HG03469 (cell line): ENCODE measurements around the gene EFCAB13.
"Not testable (repeated sequence)": the region's sequence is repeated elsewhere in the genome, so short reads cannot be mapped to it uniquely, and the experiment has no call there.

ENCODE experiments used
- ATAC-seq: cut with Tn5 transposase; IDR thresholded peaks from one replicate; pipeline ENCODE4 v1.9.1; 2021; ENCODE audit warnings: mild to moderate bottlenecking, moderate library complexity, moderate number of reproducible peaks; ENCODE audit not compliant: unreplicated experiment

The EFCAB13 gene

DNA sequence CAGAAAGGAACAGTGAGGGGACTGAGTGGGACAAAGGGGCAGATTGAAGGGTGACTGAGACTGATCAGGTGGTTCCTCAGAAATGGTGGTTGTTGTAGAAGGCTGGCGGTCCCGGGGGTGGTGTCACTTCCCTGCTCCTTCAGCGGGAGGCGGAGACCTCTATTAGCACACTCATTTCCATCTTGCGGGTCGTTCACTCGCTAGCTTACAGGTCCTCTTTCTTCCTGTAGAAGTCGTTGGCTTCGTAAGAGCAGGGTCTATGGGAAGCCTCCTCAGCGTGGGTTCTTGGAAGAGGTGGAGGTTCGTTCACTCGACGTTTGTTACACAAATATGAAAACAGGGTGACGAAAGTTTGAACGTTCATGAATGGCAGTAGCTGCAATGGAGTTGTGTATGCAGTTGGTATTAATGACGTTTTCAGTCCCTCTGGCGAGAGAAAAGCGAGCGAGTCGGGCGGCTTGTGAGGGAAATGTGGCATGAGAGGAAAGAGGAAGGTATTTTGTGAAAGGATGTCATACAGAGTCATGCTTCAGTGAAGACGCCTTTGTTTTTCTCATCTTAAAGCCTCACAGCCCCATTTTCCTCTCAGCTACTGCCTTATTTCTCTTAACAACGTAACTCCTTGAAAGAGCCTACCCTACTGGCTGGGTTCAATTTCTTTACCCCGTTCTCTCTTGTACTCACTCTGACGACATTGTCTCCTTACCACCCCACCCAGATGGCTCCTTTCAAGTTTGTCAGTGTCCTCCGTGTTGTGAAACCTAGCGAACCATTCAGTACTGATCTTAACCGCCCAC is 667 bp downstream of the EFCAB13 start:
- peak; percentile 11 for ATAC-seq

DNA sequence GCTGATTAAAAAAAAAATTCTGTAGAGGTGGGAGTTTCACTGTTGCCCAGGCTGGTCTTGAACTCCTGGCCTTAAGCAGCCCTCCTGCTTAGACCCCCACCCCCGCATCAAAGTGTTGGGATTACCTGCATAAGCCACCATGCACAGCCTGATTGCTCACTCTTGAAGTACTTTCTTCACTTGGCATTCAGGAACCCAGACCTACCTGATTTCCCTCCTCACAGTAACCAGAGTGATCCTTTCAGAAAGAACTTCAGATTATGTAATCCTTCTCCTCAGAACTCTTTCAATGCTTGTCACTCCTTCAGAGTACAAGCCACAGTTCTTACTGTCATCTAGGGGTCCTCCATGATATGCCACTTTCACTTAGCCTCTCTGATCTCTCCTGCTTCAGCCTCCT is 1.4 kb downstream of the EFCAB13 start:
- ATAC-seq: no peak

DNA sequence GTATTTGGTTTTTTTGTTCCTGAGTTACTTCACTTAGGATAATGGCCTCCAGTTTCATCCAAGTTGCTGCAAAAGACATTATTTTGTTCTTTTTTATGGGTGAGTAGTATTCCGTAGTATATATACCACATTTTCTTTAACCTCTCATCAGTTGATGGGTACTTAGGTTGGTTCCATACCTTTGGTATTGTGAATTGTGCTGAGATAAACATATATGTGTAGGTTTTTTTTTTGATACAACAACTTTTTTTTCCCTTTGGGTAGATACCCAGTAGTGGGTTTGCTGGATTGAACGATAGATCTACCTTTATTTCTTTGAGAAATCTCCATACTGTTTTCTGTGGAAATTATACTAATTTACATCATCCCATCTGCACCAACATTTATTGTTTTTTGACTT is 6.8 kb downstream of the EFCAB13 start:
- no peak for ATAC-seq

DNA sequence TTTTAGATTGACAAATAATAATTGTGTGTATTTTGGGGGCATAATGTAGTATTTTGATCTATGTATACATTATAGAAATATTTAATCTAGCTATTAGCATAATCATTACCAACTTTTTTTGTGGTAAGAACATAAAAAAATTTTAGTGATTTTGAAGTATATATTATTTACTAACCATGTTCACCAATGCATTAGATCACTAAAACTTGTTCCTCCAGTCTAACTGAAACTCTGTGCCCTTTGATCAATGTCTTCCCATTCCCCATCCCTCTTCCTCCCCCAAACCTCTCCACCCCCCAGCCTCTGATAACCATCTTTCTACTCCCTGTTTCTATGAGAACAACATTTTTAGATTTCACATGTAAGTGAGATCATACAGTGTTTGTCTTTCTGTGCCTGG is 8.5 kb downstream of the EFCAB13 start:
- ATAC-seq: no peak

DNA sequence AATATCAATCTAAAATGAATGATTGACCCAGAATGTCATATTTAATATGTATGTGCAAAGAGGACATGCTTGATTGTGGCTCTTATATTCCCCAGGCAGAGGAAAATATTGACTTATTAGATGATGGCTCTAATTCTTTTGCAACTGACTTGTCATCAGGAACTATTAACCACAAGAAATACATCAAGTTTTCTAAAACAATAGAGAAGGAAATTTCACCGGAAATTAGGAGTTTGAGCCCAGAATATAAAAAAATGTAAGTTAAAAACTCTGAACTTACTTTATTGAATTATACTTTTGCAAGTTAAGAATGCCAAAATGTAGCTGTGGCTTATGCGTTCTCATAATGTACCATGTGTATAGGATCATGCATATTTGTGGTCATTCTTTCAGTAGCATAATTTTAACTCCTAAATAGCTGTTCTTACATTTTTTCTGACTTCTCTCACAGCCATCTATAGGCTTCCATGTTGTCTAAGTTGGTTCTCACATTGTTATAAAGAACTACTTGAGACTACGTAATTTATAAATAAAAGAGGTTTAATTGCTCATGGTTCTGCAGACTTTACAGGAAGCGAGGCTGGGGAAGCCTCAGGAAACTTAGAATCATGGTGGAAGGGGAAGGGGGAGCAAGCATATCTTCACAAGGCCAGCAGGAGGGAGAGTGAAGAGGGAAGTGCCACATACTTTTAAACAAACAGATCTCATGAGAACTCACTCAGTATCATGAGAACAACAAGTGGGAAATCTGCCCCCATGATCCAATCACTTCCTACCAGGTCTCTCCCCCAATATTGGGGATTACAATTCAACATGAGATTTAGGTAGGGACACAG is 11.6 kb downstream of the EFCAB13 start:
- no peak for ATAC-seq

DNA sequence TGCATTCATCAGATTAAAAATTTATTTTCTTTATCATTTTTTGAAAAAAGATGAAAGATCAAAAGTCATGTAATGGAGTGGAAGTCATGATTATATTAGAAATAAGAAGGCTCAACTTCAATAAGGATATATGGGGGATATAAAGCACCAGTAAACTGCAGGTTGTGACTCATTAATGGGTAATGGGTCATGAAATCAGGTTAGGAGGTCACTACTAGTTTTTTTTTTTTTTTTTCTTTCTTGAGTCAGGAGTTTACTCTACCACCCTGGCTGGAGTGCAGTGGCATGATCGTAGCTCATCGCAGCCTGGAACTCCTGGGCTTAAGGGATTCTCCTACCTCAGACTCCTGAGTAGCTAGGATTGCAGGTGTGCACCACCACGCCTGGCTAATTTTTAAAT is 14.3 kb downstream of the EFCAB13 start:
- ATAC-seq: no peak

DNA sequence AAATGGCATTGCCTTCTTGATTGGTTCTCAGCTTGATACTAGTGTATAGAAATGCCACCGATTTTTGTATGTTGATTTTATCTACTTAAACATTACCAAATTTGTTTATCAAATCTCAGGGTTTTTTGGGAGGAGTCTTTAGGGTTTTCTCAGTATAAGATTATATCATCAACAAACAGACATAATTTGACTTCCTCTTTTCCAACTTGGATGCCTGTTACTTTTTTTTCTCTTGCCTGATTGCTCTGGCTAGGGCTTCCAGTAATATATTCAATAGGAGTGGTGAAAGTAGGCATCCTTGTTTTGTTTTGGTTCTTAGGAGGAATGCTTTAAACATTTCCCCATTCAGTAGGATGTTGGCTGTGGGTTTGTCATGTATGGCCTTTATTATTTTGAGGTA is 29.1 kb downstream of the EFCAB13 start:
- ATAC-seq: no peak

DNA sequence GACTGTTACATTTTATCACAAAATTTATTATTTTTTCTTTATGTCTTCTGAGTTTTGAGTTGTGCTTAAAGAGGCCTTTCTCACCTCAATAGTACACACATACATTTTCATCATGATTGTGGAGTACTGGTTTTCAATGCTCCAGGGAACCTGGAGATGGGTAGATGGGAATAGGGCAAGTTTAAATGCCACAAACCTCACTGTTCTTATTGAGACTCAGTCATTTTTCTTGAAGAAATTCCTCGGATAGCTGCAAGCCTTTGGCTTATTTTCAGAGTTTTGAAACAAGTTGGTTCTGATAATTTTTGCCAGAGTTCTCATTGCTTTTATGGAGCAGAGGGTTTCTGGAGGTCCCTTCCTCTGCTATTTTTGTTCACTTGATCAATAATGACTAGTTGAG is 34.9 kb downstream of the EFCAB13 start:
- ATAC-seq: no peak

DNA sequence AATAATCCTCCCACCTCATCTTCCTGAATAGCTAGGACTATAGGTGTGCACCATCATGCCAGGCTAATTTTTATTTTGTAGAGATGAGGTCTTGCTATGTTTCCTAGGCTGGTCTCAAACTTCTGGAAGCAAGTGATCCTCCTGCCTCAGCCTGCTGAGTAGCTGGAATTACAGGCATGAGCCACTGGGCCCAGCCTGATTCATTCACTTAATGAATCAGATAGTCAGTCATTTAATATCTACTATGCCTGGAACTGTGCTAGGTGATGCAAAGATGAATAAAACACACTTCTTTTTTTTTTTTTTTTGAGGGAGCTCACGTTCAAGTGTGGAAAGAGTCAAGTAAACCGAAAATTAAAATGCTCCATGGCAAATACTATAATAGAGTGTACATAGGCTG is 39.4 kb downstream of the EFCAB13 start:
- no peak for ATAC-seq

DNA sequence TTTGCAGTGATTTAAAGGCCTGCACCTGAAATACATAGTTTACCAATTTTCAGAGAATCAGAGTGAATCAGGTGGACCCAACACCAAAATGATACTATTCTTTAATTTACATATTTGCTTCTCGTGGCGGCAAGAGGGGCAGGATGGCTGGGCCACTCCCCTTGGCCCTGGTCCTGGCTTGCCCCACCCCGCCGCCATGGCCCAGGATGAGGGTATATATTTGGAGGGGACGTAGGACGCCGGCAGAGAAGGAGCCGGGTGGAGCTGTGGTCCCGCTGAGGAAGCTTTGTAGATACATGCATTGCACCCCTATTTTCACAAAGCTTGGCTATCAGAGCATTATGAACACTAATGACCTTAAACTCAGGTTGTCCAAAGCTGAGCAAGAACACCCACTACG is 43.5 kb downstream of the EFCAB13 start:
- ATAC-seq: no peak

DNA sequence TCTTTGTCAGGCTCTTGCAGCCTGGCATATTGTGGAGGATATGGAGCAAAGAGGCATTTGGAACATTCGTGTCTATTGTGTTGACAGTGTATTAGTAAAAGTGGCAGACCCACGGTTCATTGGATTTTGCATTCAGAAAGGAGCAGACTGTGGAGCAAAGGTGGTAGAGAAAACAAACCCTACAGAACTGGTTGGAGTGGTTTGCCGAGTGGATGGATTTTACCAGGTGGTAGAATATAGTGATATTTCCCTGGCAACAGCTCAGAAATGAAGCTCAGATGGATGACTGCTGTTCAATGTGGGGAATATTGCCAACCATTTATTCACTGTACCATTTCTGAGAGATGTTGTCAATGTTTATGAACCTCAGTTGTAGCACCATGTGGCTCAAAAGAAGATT is 44.5 kb downstream of the EFCAB13 start:
- ATAC-seq: no peak

DNA sequence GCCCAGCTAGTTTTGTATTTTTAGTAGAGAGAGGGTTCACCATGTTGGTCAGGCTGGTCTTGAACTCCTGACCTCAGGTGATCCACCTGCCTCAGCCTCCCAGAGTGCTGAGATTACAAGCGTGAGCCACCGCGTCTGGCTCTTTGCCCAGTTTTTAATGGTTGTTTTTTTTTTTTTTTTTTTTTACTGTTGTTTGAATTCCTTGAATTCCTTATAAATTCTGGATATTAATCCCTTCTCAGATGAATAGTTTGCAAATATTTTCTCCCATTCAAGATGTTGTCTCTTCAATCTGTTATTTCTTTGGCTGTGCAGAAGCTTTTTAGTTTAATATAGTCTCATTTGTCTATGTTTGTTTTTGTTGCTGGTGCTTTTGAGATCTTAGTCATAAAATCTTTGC is 47.1 kb downstream of the EFCAB13 start:
- ATAC-seq: not testable (repeated sequence)

DNA sequence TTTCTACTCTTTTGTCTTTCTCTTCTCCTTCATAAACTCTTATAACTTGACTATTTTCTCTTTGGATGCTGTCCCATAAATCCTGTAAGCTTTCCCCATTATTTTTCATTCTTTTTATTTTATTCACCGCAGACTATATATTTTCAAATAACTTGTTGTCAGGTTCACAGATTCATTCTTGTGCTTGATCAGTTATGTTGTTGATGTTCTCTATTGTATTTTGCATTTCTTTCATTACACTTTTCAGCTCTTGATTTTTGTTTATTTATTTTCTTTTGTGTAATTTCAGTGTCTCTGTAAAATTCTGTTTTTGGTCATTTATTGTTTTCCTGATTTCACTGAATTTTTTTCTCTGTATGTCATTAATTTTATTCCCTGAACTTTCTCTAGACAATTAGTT is 49.2 kb downstream of the EFCAB13 start:
- ATAC-seq: no peak

DNA sequence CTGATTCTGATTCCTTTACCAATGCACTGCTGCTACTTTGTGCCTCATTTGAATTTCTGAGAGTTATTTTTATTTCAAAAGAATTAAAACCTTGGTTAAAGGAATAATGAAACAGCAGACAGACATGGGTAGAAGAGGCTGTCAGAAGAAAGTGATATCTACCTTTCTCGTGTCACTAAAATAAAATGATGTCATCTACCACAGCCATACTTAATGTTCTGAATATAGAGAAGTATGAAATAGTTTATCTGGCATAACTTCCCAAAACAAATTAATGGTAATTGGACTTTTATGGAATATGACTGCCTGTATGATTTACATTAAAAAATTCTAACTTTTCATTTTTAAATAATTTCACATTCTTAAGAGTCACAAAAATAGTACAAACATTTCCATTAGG is 52.5 kb downstream of the EFCAB13 start:
- no peak for ATAC-seq

DNA sequence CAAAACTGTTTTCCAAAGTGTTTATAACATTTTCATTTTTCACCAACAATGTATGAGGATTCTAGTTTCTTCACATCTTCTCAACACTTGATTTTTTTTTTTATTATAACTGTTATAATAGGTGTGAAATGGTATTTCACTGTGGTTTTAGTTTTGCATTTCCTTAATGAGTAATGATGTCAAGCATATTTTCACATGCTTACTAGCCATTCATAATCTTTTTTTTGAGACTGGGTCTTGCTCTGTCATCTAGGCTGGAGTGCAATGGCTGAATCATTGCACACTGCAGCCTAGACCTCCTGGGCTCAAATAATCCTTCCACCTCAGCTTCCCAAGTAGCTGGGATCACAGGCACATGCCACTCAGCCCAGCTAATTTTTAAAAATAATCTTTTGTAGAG is 65.1 kb downstream of the EFCAB13 start:
- ATAC-seq: no peak

DNA sequence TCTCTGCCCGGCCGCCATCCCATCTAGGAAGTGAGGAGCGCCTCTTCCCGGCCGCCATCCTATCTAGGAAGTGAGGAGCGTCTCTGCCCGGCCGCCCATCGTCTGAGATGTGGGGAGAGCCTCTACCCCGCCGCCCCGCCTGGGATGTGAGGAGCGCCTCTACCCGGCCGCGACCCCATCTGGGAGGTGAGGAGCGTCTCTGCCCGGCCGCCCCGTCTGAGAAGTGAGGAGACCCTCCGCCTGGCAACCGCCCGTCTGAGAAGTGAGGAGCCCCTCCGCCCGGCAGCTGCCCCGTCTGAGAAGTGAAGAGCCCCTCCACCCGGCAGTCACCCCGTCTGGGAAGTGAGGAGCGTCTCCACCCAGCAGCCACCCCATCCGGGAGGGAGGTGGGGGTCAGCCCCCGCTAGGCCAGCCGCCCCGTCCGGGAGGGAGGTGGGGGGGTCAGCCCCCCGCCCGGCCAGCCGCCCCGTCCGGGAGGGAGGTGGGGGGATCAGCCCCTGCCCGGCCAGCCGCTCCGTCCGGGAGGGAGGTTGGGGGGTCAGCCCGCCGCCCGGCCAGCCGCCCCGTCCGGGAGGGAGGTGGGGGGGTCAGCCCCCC is 73.9 kb downstream of the EFCAB13 start:
- ATAC-seq: not testable (repeated sequence)

DNA sequence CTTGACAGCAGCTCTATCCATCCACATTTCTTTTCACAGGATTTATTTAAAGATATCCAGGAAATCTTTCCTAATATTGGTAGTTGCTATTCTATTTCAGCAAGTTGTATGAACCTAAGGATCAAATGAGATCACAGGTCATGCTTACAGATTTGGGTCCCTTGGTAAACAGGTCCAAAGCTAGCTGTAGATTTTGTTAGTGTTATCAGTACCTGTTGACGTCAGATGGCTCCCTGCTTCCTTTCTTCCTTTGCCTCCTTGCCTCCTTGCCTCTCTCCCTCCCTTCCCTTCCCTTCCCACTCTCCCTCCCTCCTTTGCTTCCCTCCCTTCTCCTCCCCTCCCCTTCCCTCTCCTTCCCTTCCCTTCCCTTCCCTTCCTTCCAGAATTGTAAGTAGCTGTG is 76.6 kb downstream of the EFCAB13 start:
- no peak for ATAC-seq

DNA sequence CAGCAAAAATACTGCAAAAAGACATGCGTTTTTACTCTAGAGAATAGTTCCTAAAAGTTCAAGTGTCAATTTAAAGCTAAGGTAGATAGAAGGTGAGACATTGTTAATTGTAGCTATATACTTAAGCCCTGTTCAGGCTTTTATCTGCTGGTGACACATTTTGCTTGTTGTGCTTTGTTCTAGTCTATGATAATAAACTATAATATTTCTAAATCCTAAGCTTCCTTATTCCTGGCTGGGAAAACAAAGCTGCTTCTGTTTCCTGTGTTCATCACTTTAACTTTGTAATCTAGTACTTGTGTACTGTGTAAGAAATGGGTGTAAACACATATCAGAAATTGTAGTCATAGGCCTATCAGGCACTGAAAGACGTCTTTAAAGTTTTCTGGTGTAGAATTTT is 77.3 kb downstream of the EFCAB13 start:
- ATAC-seq: no peak

DNA sequence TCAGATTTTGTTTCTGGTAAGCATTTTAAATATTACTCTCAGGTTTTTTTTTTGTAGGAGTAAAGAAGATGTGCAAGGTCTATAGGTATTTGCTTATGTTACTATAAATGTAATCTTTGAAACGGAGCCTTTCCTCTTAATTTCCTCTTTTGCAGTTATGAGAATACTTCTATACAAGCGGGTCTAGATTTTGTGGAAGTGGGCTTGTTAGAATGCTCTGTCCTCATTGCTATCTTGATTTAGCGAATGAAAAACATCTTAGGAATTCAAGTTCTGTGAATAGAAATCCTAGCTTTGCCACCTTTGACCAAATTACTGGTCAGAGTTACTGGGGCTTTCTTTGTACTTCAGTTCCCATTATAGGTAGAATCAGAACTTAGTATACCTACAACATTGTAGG is 80.3 kb downstream of the EFCAB13 start:
- no peak for ATAC-seq

DNA sequence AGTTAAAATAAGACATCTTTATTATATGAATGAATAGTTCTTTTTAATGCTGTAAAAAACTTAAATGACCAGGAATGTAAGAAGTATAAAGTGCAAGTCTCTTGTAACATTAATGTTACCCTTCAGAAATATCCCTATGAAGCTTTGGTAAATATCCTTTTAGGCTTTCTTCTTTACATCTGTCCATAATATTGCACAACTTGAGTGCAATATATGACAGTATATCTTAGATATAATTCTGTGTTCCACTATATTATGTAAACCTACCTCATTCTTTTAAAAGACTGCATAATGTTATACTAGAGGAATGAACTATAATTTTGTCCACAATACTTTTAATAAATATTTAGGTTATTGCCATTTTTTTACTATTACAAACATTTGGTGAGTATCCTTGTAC is 81.1 kb downstream of the EFCAB13 start:
- no peak for ATAC-seq

DNA sequence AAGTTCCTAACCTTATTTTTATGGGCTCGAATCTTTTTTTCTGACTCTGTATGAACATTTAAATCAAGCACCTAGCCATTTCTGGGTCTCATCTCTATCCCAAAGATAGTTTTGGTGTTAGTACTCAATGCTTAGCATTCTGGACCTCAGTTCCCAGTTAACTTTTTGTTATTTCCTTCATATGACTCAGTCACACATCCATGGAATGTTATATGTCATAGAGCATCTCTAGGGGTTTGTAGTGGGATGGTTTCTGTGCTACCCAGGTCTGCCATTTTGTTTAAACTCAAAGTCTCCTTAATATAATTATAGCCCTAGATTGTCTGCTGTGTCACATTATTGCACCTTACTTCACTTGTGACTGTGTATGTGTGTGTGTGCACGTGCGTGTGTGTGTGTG is 90.1 kb downstream of the EFCAB13 start:
- no peak for ATAC-seq

DNA sequence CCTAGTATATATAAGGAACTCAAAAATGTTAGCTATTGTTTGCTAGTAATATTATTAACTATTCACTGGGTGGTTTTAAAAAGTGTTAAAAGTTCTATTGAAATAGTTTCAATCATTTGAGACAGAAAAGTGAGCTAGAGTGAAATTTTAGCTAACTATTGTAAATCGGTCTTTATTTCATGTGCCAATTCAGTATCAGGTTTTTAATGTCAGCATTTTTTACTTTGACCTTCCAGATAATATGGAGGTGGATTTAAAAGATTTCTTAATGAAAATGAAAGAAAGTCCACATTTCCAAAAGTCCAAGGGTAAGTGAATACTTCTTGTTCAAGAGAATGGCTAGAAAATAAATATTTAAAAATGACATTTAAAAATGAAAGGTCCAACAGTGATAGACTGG is 90.9 kb downstream of the EFCAB13 start:
- ATAC-seq: no peak
